Stimulated activated CD8-positive, alpha-beta memory T cell treated with anti-CD3 and anti-CD28 coated beads, Interleukin-15, amount 100 ng/mL, for 4 hours (primary cell): Measurements from ENCODE around the gene HES3.

Experiments
- DNase-seq, 2 donors: peaks; one replicate each; pipeline ENCODE4 v3.0.0-alpha.2; 2020; ENCODE audit warnings: low read depth in 2 of 2

Gene HES3, protein sequence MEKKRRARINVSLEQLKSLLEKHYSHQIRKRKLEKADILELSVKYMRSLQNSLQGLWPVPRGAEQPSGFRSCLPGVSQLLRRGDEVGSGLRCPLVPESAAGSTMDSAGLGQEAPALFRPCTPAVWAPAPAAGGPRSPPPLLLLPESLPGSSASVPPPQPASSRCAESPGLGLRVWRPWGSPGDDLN

DNA sequence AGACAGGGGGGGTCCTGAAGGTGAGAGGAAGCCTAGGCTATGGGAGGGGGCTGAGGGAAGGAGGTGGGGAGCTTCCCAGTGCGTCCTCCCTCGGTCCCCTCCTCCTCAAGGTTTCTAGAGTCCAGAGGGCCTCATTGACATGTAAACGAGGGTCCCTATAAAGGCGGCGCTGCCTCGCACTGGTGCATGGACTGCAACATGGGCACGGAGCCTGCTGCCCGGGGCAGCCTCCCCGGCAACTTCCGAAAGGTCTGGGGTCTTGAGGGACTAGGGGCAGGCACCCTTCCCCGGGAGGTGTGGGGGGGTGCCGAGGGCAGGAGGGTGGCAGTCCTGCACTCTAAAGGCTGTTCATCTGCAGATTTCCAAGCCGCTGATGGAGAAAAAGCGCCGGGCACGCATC lies at the start of gene HES3:
Gene HES3, plus strand, starts transcription at position 187 of the 400 bp plus-strand sequence. Its CDS starts 187 bp downstream, at position 374.
- no peak for DNase-seq

DNA sequence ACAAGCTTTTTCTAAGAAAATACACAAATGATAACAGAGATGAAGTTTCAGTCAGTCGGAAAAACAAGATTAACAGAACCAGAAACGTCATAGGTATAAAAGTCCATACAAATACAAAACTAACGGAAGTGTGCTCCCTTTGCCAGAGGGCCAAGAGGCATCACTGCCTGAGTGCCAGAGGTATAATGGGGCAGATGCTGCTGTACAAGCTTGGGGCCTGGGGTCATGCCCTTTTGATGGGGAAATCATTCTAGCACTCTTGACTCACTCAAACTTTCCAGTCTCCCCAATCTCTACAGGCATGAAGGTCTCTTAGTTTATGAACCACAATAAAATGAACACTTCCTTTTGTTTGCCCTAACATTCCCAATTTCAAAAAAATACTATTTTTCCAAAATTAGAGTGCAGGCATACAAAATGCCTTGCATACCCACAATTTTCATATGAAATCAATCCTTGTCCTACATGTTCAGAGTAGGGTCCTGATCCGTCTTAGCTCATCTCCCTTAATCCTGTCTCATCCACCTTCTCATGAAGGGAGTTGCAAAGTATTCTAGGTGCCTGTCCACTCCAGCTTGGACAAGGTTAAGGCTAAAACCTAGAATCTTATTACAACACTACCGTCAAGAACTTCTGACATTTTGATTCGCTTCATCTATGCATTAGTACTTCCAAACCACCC lies 46.1 kb upstream of the HES3 start:
- DNase-seq: no peak

DNA sequence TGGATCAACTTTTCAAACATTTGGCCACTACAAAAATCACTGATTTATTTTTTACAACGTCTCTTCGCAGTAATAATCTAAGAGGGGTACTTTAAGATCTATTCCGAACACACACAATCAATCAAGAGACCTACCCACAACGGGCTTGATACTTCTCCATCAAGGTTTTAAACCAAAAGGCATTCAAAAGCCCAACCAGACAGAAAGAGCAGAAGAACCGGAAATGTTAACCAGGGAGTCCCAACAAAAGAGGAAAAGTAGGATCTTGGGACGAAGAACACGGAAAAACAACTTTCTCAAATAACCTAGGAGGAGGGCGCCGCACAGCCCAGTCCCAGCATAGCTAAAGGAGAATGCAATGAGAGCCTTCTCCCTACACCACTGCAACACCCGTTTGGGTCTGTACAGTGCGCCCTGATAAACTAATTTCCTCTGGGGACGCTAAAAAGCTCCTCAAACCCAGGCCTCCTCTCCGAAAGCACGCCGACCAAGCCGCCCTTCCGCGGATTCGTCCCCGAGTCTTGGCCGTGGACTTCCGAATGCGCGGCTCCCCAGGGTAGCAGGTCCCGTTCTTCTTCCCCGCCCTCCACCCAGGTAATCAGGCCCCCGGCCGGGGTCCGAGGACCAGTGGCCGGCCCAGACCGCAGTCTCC lies 45.2 kb upstream of the HES3 start:
- DNase-seq: no peak

DNA sequence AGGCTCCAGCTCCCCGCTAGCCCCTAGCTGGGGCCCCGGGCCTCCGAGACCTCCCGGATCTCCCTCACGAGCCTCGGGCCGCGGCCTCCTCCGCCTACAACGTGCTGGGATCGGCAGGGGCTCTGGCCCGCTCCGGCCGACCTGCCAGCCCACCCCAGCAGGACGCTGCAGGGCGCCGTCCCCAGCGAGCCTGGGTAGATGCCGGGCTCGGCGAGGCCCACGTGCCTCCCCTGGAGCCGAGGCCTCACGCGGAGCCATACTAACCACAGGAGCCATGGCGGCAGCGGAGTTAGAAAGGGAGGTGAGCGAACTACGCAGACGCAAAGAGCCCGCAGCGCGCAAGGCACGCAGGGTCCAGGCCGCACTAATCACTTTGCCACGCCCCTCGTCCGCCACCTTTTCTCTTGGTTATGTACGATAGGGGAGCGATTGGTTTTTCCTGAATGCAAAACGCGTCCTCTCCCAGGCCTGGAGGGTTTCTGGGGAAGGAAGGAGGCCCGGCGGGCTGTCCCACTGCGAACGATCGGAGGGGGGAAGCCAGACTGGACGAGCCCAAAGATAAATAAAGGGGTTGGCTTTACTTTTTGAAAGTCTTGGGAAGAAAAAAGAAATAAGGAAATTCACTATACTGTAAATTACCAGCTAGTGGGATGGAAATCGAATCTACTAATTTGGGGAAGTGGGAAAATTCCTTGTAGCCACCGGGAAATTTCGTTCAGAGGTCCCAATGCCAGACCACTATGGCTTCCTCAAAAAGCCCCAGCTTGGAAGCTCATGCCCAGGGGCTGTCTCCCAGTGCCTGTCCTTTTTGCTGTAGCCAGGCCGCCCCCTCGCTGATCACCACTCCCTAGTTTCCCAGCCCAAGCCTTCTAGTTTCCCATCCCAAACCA lies 44.4 kb upstream of the HES3 start, which contains the start of gene RPL22:
Gene RPL22, minus strand, starts transcription at position 298 of the 890 bp plus-strand sequence. Its CDS starts 22 bp downstream, at position 276.
- DNase-seq: peak; percentile 93 to 97

DNA sequence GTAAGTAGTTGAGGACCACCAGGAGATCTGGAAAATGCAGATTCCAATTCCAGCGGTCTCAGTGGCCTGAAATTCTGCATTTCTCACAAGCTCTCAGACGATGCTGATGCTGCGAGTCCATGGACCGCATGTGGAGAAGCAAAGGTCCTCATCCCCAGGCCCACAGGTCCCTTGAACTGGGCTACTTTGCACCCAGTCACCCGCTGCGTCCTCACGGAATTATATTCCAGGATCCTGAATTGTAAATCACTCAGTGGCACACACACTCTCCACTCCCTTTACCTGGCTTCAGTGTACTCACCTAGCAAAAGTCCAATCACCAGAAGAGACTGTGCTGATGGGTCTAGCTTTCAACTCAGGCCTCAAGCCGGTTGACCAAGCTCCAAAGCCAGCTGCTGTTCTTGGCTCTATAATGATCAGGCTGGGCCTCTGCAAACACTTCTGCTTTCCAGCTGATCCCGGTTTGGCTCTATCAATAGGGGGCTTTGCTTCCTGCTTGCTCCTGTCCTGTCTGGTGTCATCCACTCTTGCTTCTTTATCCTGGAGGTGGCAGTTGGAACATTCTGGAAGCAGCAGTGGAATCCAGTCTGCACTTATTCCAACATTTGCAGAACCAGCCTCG lies 43.7 kb upstream of the HES3 start:
- no peak for DNase-seq

DNA sequence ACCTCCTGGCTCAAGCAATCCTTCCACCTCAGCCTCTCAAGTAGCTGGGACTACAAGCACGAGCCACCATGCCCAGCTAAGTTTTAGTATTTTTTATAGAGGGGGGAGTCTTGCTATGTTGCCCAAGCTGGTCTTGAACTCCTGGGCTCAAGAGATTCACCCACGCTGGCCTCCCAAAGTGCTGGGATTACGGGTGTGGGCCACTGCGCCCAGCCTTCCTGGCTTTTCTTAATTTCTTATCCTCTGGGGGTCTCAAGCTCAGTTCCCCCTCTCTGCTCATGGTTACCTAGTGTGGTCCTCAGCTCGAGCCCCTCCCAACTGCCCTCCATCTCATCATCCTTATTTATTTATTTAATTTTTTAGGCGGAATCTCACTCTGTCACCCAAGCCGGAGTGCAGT lies 41.7 kb upstream of the HES3 start:
- DNase-seq: no peak

DNA sequence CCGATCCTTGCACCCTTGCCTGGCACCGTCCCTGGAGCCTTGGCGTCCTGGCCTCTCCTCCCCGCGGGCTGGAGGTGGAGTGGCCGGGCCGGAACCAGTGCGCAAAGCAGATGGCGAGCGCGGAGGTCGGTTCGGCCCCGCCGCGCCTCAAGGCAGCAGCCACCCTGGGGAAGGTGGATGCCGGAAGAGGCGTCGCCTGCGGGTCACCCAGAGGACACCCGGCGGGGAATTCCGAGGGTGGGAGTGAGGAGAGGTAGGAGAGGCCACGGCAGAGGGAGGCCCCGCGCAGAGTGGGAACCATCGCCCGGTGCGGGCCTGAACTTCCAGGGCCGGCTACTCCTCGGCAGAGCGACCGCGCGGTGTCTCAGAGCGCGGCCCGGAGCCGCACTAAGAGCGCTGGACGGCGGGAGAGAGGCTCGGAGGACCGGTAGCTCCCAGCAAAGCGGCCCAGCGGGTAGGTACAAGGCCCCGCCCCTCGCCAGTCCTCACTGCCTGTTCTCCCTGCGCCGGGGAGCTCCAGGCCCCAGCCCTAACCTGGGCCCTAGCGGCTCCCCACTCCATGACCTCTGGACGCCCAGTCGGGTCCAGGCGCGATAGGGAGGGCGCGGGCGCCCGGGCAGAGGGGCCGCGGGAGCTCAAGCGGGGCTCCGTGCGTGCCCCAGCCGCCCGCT lies 38.0 kb upstream of the HES3 start, which contains the start of gene RNF207:
Gene RNF207, plus strand, starts transcription at position 271 of the 671 bp plus-strand sequence. CDS start 417 bp downstream, outside the sequence.
- peak; percentile 29 to 38 for DNase-seq

DNA sequence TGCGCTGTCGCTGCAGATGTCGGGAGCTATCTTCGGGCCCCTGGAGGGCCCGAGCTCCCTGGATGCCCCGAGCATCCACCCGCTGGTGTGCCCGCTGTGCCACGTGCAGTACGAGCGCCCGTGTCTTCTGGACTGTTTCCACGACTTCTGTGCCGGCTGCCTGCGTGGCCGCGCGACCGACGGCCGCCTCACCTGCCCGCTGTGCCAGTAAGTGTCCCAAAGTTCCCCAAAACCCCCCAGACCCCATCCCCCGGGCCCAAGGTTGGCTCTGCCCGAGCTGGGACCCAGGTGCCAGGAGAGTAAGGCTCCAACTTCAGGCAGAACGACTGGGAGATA lies 37.5 kb upstream of the HES3 start:
- DNase-seq: no peak

DNA sequence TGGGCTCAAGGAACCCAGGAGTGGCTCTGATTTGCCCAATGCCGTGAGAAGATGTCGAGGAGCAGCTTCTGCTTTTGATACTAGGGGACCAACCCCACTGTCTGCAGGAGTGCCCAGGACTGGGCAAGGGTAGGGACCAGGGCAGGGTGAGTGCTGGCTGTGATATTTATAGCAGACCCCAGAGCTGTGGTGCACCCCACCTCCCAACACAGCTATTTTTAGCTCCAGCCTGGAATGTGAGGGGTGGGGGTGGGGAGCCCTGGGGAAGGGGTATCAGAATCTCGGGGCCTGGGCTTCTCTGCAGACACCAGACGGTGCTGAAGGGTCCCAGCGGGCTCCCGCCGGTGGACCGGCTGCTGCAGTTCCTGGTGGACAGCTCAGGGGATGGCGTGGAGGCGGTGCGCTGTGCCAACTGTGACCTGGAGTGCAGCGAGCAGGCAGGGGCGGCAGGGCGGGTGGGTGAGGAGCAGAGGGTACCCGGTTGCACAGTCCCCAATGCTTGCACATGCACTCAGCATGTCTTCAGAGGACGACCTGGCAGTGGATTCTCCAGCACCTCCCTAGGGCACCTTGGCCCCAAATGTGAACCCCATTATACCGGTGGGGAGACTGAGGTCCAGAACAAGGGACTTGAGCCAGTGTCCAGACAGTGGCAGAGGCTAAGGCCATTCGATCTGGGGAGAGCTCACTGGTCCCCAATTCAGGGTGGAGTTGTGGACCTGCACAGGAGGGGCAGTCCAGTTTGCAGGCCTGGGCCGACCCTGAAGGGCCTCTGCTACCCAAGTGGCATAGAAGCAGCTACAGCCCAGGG lies 36.7 kb upstream of the HES3 start:
- DNase-seq: no peak

DNA sequence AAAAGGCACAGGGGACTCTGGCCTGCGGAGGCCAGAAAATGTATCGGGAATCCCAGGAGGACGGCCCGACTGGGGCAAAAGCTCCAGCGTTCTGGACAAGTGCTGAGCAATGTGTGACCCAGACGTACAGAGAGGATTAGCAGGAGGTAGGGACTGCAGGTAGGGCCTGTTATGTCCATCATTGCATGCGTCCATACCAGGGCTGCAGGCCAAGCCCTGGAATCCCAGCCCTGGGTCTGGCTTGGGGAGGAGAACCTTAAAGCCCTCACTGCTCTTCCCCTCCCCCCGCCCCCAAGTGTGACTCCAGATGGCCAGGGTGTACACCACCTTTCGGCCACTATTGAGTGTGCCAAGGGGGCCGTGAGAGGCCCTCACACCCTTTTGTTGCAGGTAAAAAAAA lies 36.1 kb upstream of the HES3 start:
- DNase-seq: no peak

DNA sequence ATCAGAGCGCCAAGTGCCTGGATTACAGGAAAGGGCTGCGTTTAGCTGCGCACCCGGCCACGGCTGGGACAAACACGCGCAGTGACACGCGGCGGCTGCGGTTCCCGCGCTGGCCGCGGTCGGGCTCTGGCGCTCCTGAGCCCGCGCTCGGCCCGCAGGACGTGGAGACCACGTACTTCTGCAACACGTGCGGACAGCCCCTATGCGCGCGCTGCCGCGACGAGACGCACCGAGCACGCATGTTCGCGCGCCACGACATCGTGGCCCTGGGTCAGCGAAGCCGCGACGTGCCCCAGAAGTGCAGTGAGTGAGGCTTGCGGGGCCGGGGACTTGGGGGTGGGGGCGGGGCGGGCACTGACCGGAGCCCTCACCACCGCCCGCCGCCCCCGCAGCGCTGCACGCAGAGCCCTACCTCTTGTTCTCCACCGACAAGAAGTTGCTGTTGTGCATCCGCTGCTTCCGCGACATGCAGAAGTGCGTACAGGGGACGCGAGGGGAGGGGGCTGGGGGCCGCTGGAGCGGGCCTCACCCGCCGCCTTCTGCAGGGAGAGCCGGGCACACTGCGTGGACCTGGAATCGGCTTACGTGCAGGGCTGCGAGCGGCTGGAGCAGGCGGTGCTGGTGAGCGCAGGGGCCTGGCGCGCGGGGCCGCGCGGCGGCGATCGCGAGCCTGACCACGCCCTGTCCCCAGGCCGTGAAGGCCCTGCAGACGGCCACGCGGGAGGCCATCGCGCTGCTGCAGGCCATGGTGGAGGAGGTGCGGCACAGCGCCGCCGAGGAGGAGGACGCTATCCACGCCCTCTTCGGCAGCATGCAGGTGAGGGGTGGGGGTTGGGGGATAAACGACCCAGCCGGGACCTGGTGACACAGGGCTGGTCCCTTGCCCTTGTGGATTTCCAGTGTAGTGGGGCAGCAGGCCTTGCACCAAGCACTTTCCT lies 35.0 kb upstream of the HES3 start:
- no peak for DNase-seq

DNA sequence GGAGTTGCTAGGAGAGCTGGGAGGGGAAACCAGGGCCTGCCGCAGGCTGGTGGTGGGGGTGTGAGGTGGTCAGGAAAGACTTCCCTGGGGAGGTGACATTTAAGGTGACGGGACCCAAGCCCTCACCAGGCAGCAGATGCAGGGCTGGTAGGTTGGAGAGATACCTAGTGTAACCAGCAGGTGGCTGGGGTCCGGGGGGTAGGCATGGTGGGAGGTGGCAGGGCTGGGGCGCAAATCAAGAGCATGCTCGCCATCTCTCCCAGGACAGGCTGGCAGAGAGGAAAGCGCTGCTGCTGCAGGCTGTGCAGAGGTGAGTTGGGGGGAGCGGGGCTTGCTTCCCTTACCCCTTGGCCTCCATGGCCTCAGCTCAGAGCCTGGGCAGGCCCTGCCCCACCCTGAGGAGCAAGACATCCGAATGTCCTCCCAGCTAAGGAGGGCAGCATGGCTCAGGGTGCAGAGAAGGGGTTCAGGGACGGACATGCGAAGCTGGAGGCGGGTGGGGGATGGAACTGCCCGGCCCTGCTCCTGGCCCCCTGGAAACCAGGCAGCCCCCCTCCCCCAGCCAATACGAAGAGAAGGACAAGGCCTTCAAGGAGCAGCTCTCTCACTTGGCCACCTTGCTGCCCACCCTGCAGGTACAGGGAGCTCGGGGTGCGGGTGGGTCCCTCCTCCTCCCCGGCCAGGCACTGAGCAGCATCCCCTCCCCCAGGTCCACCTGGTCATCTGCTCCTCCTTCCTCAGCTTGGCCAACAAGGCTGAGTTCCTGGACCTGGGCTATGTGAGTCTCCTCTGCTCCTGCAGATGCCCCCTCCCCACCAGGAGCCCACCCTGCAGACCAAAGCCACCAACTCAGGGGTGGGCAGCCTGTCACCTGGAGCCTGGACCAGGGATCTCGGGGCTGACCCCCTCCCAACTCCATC lies 34.1 kb upstream of the HES3 start:
- no peak for DNase-seq

DNA sequence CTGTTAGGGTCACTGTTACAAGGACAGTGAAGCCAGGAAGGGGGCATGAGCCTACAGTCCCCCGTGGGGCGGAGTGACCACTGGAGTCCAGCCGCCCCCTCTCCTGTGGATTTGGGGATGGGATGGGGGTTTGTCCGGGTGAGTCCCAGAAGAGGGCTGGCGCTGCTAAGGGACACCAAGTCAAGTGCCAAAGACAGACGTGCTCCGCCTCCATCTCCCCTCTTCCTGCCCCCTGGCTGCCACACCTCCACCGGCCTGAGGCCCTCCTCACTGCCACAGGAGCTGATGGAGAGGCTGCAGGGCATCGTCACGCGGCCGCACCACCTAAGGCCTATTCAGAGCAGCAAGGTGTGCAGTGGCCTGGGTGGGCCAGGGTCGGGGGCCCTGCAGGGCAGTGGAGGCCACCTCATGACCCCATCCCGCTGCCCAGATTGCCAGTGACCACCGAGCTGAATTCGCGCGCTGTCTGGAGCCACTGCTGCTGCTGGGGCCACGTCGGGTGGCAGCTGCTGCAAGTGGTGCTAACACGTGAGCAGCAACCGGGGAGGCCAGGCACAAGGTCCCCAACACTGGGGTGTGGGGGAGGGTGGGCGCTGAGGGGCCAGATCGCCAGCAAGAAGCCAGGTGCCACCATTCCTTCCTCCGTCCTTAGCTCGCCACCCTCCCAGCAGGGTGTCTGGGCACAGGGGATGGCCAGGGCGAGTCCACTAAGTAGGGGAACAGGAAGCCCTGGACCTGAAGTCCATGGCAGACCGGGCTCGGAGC lies 33.2 kb upstream of the HES3 start:
- no peak for DNase-seq

DNA sequence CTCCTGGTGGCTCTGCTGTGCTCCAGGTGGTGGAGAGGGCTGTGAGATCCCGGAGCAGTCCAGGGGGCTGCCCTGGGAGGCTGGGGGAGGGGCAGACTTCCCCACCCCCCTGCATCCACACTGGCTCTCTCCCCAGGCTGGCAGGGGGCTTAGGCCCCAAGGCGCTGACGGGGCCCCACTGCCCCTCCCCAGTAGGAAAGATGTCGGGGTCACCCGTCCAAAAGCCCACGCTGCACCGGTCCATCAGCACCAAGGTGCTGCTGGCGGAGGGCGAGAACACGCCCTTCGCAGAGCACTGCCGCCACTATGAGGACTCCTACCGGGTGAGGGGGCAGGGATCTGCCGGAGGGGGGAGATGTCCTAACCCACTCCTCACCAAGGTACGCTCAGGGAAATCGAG lies 32.2 kb upstream of the HES3 start:
- DNase-seq: no peak

DNA sequence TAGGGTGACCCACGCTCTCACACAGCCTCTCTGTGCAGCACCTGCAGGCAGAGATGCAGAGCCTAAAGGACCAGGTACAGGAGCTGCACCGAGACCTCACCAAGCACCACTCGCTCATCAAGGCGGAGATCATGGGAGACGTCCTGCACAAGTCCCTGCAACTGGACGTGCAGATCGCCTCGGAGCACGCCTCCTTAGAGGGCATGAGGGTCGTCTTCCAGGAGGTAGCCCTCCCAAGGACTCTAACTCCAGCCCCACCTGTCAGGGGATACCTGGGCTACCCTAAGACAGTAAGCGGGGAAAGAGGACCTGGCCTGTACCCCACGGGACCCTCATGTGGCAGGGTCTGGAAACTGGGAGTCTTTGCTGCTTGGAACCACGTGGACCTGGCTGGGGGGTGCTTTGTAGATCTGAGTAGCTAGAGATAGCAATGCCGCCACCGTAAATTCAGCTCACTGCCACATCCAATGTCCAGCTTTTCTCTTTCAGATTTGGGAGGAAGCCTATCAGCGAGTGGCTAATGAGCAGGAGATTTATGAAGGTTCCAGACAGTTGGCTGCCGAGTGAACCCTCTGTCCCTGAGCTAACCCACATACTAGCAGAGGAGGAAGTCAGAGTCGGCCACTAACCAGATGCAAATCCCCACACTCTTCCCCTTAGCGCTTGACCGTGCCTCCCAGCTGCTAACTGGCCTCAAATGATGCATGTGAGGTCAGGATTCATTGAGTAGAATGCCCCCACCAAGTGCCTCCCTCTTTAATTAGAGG lies 31.6 kb upstream of the HES3 start:
- no peak for DNase-seq

DNA sequence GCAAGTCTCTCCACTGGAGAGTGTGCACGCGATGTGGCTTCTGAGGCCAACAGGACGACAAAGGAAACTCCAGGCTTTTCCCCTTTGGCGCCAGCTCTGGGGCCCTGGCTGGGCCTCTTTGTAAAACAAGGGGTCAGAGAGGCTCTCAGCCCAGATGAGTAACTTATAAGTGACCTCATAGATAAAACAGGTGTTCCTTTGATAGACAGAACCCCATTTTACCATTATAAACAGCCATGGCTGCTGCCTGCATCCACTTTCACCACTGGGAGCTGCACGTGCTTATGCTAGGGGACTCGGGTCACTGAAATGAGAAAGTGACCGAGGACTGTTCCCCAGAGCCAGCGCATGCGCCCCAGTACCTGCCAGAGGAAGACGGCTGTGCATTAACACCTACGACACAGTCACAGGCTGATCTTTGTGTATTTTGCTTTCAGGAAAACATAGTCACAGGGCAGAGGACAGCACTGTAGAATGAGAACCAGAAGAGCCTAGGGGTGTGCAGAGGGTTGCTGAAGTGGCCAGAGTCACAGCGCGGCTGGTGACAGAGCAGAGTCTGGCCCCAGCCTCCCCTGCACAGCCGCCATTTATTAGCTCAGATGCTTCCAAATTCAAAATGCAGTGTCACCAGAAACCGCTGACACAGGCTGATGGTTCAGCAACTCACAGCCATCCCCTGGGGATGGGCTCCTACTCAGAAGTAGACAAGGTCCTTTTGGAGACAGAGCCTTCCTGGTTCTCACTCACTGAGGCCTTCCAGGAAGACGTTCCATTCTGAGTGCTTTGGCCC lies 25.4 kb upstream of the HES3 start:
- DNase-seq: no peak
